Mesenchymal stem cell (in vitro differentiated cells and primary cell): ENCODE measurements around the gene P2RX4.

Experiments used
- DNase-seq: peaks from one replicate; pipeline ENCODE4 v3.0.0-alpha.2; 2013
- H2AFZ ChIP-seq: one replicate; pipeline ENCODE4 v1.6.1; 2013; ENCODE audit warnings: low read depth, mild to moderate bottlenecking, control low read depth, inconsistent platforms, low read length, moderate library complexity
- H2AK5ac ChIP-seq: 2 replicates; pipeline ENCODE4 v1.6.1; 2013; ENCODE audit warnings: low read length, moderate library complexity, mild to moderate bottlenecking, inconsistent platforms; ENCODE audit not compliant: severe bottlenecking
- H2BK120ac ChIP-seq: one replicate; pipeline ENCODE4 v1.6.1; 2013; ENCODE audit warnings: low read depth, mild to moderate bottlenecking, inconsistent platforms, low read length, moderate library complexity
- H2BK12ac ChIP-seq, 2 experiments: one replicate each; pipeline ENCODE4 v1.6.1; 2013; ENCODE audit warnings: inconsistent platforms in 2 of 2, low read length in 2 of 2, mild to moderate bottlenecking in 2 of 2, moderate library complexity in 2 of 2, control low read depth in 1 of 2
- H2BK15ac ChIP-seq: one replicate; pipeline ENCODE4 v1.6.1; 2013; ENCODE audit warnings: mild to moderate bottlenecking, low read depth, inconsistent platforms; ENCODE audit not compliant: poor library complexity, severe bottlenecking
- H2BK5ac ChIP-seq: 2 replicates; pipeline ENCODE4 v1.6.1; 2013; ENCODE audit warnings: low read depth, mild to moderate bottlenecking, low read length, control low read depth, inconsistent platforms; ENCODE audit not compliant: poor library complexity, severe bottlenecking
- H3K14ac ChIP-seq, 2 experiments: one replicate each; pipeline ENCODE4 v1.6.1; 2013; ENCODE audit warnings: inconsistent platforms in 2 of 2, low read length in 2 of 2, control low read depth in 1 of 2, mild to moderate bottlenecking in 1 of 2, moderate library complexity in 1 of 2
- H3K18ac ChIP-seq, 2 experiments: one replicate each; pipeline ENCODE4 v1.6.1; 2013; ENCODE audit warnings: inconsistent platforms in 2 of 2, low read length in 2 of 2, control low read depth in 1 of 2, low read depth in 1 of 2, mild to moderate bottlenecking in 1 of 2
- H3K23ac ChIP-seq, 2 experiments: one replicate each; pipeline ENCODE4 v1.6.1; 2013; ENCODE audit warnings: inconsistent platforms in 2 of 2, low read length in 2 of 2, mild to moderate bottlenecking in 2 of 2, moderate library complexity in 2 of 2, control low read depth in 1 of 2
- H3K27ac ChIP-seq: 2 replicates; pipeline ENCODE4 v1.5.1; 2013; ENCODE audit warnings: mild to moderate bottlenecking, moderate library complexity, low read length, control low read depth, inconsistent platforms; ENCODE audit not compliant: poor library complexity, severe bottlenecking
- H3K27me3 ChIP-seq, 2 experiments: 2 replicates each; pipeline versions ENCODE4 v1.6.1 to v1.7.0; 2013; ENCODE audit warnings: low read length in 2 of 2, mild to moderate bottlenecking in 2 of 2, moderate library complexity in 2 of 2, control low read depth in 1 of 2, inconsistent platforms in 1 of 2; ENCODE audit not compliant: control insufficient read depth in 1 of 2, insufficient read depth in 1 of 2
- H3K36me3 ChIP-seq, 2 experiments: 2 replicates each; pipeline versions ENCODE4 v1.6.1 to v1.7.0; 2013; ENCODE audit warnings: low read length in 2 of 2, control low read depth in 1 of 2, inconsistent platforms in 1 of 2, low read depth in 1 of 2, mild to moderate bottlenecking in 1 of 2; ENCODE audit not compliant: insufficient read depth in 2 of 2, control insufficient read depth in 1 of 2
- H3K4ac ChIP-seq, 2 experiments: one replicate each; pipeline ENCODE4 v1.6.1; 2013; ENCODE audit warnings: inconsistent platforms in 2 of 2, low read length in 2 of 2, mild to moderate bottlenecking in 2 of 2, moderate library complexity in 2 of 2, control low read depth in 1 of 2, low read depth in 1 of 2
- H3K4me1 ChIP-seq: 2 replicates; pipeline ENCODE4 v1.6.1; 2013; ENCODE audit warnings: low read depth, low read length, control low read depth; ENCODE audit not compliant: control insufficient read depth, insufficient read depth
- H3K4me2 ChIP-seq: 2 replicates; pipeline ENCODE4 v1.6.1; 2013; ENCODE audit warnings: low read length, mild to moderate bottlenecking, inconsistent platforms; ENCODE audit not compliant: poor library complexity, severe bottlenecking
- H3K4me3 ChIP-seq, 2 experiments: 2 replicates each; pipeline versions ENCODE4 v1.5.1 to v1.7.0; 2013; ENCODE audit warnings: low read length in 2 of 2, mild to moderate bottlenecking in 2 of 2, control low read depth in 1 of 2, low read depth in 1 of 2; ENCODE audit not compliant: insufficient read depth in 1 of 2
- H3K79me1 ChIP-seq: replicated peaks from 2 replicates; pipeline ENCODE4 v1.6.1; 2013; ENCODE audit warnings: mild to moderate bottlenecking, control low read depth, low read length, inconsistent platforms; ENCODE audit not compliant: poor library complexity, severe bottlenecking
- H3K9ac ChIP-seq: 2 replicates; pipeline ENCODE4 v1.7.0; 2013; ENCODE audit warnings: mild to moderate bottlenecking, low read length, moderate library complexity
- H3K9me3 ChIP-seq: 2 replicates; pipeline ENCODE4 v1.7.0; 2013; ENCODE audit warnings: mild to moderate bottlenecking, low read length; ENCODE audit not compliant: control insufficient read depth
- H4K8ac ChIP-seq: one replicate; pipeline ENCODE4 v1.6.1; 2013; ENCODE audit warnings: inconsistent platforms, mild to moderate bottlenecking, low read length, moderate library complexity
- H4K91ac ChIP-seq: one replicate; pipeline ENCODE4 v1.6.1; 2013; ENCODE audit warnings: mild to moderate bottlenecking, low read length, inconsistent platforms
- WGBS: methylation state at CpG from one replicate; pipeline ENCODE4 v1.1.7; 2013; ENCODE audit warnings: mixed read lengths; 5-methylcytosine and 5-hydroxymethylcytosine counted together

The P2RX4 gene

GRCh38 chr12:121250359-121250758 is 40.4 kb downstream of the P2RX4 start:
- Histone ChIP-seq H3K14ac (no peak overlapping the region), H3K9ac (no peak overlapping the region), H3K4me2 (no peak overlapping the region), H4K8ac (no peak overlapping the region), H4K91ac (no peak overlapping the region), H3K36me3 (peaks cover 61 to 82% of the 10 kb centered on the region in 2 experiments), H3K27me3 (no peaks in the 10 kb centered on the region), H2AK5ac (no peak overlapping the region), H3K27ac (no peak overlapping the region), H3K4me1 (peaks cover 1% of the 10 kb centered on the region), H2BK5ac (no peak overlapping the region), H3K23ac (no peak overlapping the region), H2BK15ac (no peak overlapping the region), H2AFZ (no peak overlapping the region), H3K9me3 (no peaks in the 10 kb centered on the region), H3K4ac (no peak overlapping the region), H3K79me1 (no peaks in the 10 kb centered on the region), H3K4me3 (no peak overlapping the region), H3K18ac (no peak overlapping the region), H2BK120ac (no peak overlapping the region), H2BK12ac (no peak overlapping the region)
- 86% methylated on average over 13 of the region's 14 CpGs for WGBS
- DNase-seq = no peak

- Histone ChIP-seq H2BK5ac (no peak overlapping the region), H2BK15ac (no peak overlapping the region), H3K4ac (no peak overlapping the region), H2AK5ac (no peak overlapping the region), H3K27ac (no peak overlapping the region), H4K8ac (no peak overlapping the region), H3K14ac (no peak overlapping the region), H2BK120ac (no peak overlapping the region), H3K4me3 (no peak overlapping the region), H2BK12ac (no peak overlapping the region), H2AFZ (no peak overlapping the region), H3K79me1 (no peaks in the 10 kb centered on the region), H3K9ac (no peak overlapping the region), H3K18ac (no peak overlapping the region), H3K36me3 (peaks cover 61 to 92% of the 10 kb centered on the region in 2 experiments), H3K27me3 (no peaks in the 10 kb centered on the region), H3K4me1 (peaks cover 1% of the 10 kb centered on the region), H3K4me2 (no peak overlapping the region), H3K9me3 (no peaks in the 10 kb centered on the region), H4K91ac (no peak overlapping the region), H3K23ac (no peak overlapping the region)
- no peak for DNase-seq
- WGBS = 100% methylated on average over 2 of the region's 2 CpGs
Measured at GRCh38 chr12:121251838-121252237, 41.9 kb downstream of the P2RX4 start.

- Histone ChIP-seq H3K23ac (no peak overlapping the region), H2BK12ac (no peak overlapping the region), H4K91ac (no peak overlapping the region), H3K9me3 (no peaks in the 10 kb centered on the region), H3K9ac (no peak overlapping the region), H2AK5ac (no peak overlapping the region), H2BK15ac (no peak overlapping the region), H3K14ac (no peak overlapping the region), H3K4me1 (peaks cover 1% of the 10 kb centered on the region), H2AFZ (no peak overlapping the region), H2BK120ac (no peak overlapping the region), H4K8ac (no peak overlapping the region), H3K4ac (no peak overlapping the region), H3K36me3 (peaks cover 51 to 90% of the 10 kb centered on the region in 2 experiments), H3K4me2 (no peak overlapping the region), H3K27me3 (no peaks in the 10 kb centered on the region), H3K4me3 (no peak overlapping the region), H3K79me1 (no peaks in the 10 kb centered on the region), H3K18ac (no peak overlapping the region), H2BK5ac (no peak overlapping the region), H3K27ac (no peak overlapping the region)
- WGBS = over 99% methylated on average over 9 of the region's 9 CpGs
- DNase-seq = no peak
Measured at GRCh38 chr12:121252712-121253345, 42.9 kb downstream of the P2RX4 start.

GRCh38 chr12:121253638-121254335 is 43.9 kb downstream of the P2RX4 start:
- H3K4me2 ChIP-seq = no peak overlapping the region

More at GRCh38 chr12:121253638-121254335, 43.9 kb downstream of the P2RX4 start:
- H2AK5ac ChIP-seq = no peak overlapping the region
- H3K4me1 ChIP-seq = no peaks in the 10 kb centered on the region
- H3K79me1 ChIP-seq = no peaks in the 10 kb centered on the region
- H3K27me3 ChIP-seq = no peaks in the 10 kb centered on the region
- no peak overlapping the region for H4K91ac ChIP-seq
- no peak overlapping the region for H2BK12ac ChIP-seq
- H3K9me3 ChIP-seq = no peaks in the 10 kb centered on the region
- no peak for DNase-seq
- no peak overlapping the region for H2BK15ac ChIP-seq
- no peak overlapping the region for H2BK120ac ChIP-seq
- no peak overlapping the region for H2BK5ac ChIP-seq
- WGBS = over 99% methylated on average over 15 of the region's 15 CpGs
- H3K36me3 ChIP-seq = peaks cover 46 to 87% of the 10 kb centered on the region in 2 experiments
- no peak overlapping the region for H3K14ac ChIP-seq
- no peak overlapping the region for H3K4ac ChIP-seq
- no peak overlapping the region for H3K4me3 ChIP-seq
- no peak overlapping the region for H4K8ac ChIP-seq
- no peak overlapping the region for H3K27ac ChIP-seq
- no peak overlapping the region for H3K9ac ChIP-seq
- no peak overlapping the region for H3K23ac ChIP-seq
- H3K18ac ChIP-seq = no peak overlapping the region
- no peak overlapping the region for H2AFZ ChIP-seq
